H1 (cell line): ENCODE results near the gene EPG5. TPM values are rescaled to one million over a fixed set of nuclear protein-coding genes. Genes with fewer than 3 reads are reported as not detected.

Source experiments
- ASH2L ChIP-seq: fragments of 200-600, 300-600 bp; sonication (generic); IDR thresholded peaks from one replicate; pipeline ENCODE4 v1.7.1; 2017; ENCODE audit warnings: low read length
- CHD7 ChIP-seq: fragments of 300-600 bp; sonication (generic); IDR thresholded peaks from 2 replicates; pipeline ENCODE4 v1.7.1; 2012; ENCODE audit warnings: low read length, moderate library complexity, mild to moderate bottlenecking, inconsistent platforms; ENCODE audit not compliant: insufficient replicate concordance
- EGR1 ChIP-seq: IDR thresholded peaks from 2 replicates; pipeline ENCODE4 v1.6.1; 2011; ENCODE audit warnings: low read depth, low read length, borderline replicate concordance
- EZH2 ChIP-seq: fragments of 200-600 bp; sonication (generic); IDR thresholded peaks from 2 replicates; pipeline ENCODE4 v1.7.1; 2012; ENCODE audit warnings: low read depth, mild to moderate bottlenecking, moderate library complexity, low read length, inconsistent platforms; ENCODE audit not compliant: severe bottlenecking
- JUN ChIP-seq: IDR thresholded peaks from 2 replicates; pipeline ENCODE4 v1.6.1; 2011; ENCODE audit warnings: low read depth, mild to moderate bottlenecking, improper control_type of control experiment, low read length
- NANOG ChIP-seq: IDR thresholded peaks from 2 replicates; pipeline ENCODE4 v1.6.1; 2011; ENCODE audit warnings: low read length, low read depth, mild to moderate bottlenecking, inconsistent platforms; ENCODE audit not compliant: insufficient read depth, poor library complexity, severe bottlenecking
- NRF1 ChIP-seq: IDR thresholded peaks from 2 replicates; pipeline ENCODE4 v1.6.1; 2011; ENCODE audit warnings: mild to moderate bottlenecking, low read depth, low read length, improper control_type of control experiment
- RXRA ChIP-seq: IDR thresholded peaks from 2 replicates; pipeline ENCODE4 v1.6.1; 2011; ENCODE audit warnings: low read depth, mild to moderate bottlenecking, low read length, moderate library complexity; ENCODE audit not compliant: insufficient read depth
- SIN3A ChIP-seq, 2 experiments: IDR thresholded peaks in 1 of 2; conservative IDR thresholded peaks in 1 of 2; 2 replicates each; pipeline ENCODE4 v1.6.1; 2011 to 2012; ENCODE audit warnings: low read length in 2 of 2, improper control_type of control experiment in 1 of 2, low read depth in 1 of 2, mild to moderate bottlenecking in 1 of 2
- SP4 ChIP-seq: IDR thresholded peaks from 2 replicates; pipeline ENCODE4 v1.6.1; 2012; ENCODE audit warnings: low read length, inconsistent platforms
- SRF ChIP-seq: IDR thresholded peaks from 2 replicates; pipeline ENCODE4 v1.6.1; 2011; ENCODE audit warnings: mild to moderate bottlenecking, low read depth, low read length, moderate library complexity
- TBP ChIP-seq: IDR thresholded peaks from 2 replicates; pipeline ENCODE4 v1.6.1; 2011; ENCODE audit warnings: low read depth, low read length, improper control_type of control experiment
- YY1 ChIP-seq: IDR thresholded peaks from 2 replicates; pipeline ENCODE4 v1.6.1; 2011; ENCODE audit warnings: low read depth, mild to moderate bottlenecking, low read length
- polyA plus RNA-seq, 7 experiments: library from polyadenylated mRNA; depleted of rRNA in 3 of 7; stranded (reverse) in 5 of 7; unstranded in 2 of 7; fragments of >200 nt in 5 of 7; fragments of 200-250 nt in 2 of 7; gene quantifications; 1 replicate in 5 of 7; 2 replicates in 1 of 7; 4 replicates in 1 of 7; pipeline versions ENCODE4 v1.2.1 to v1.2.3, GENCODE V29; 2011 to 2013; ENCODE audit warnings: missing spikeins in 2 of 7, mixed read lengths in 2 of 7
- total RNA-seq: library from RNA; stranded (reverse); fragmentation: NEBNext Ultra II Directional; extraction: Animal tissue kit (Norgen Biotek cat#: 25700); gene quantifications from 2 replicates; pipeline ENCODE4 v1.2.1, GENCODE V29; 2021

Gene EPG5
- total and polyA plus RNA-seq, 2 of the 8 experiments (the other 6 are each of a cell fraction or from before 2014, with no cell fraction given): 14.1 to 18.3 TPM

- TF ChIP-seq CHD7 (no peak), NANOG (no peak), SP4 (no peak), SIN3A (conservative IDR thresholded peaks at IDR 0.05 in 1 of 2, IDR thresholded peaks at IDR 0.05 in 1 of 2; ENCODE audit: low read depth in 1 of 2, low read length in 2 of 2) (no peak), JUN (no peak), EGR1 (no peak), RXRA (no peak), ASH2L (no peak), EZH2 (no peak), TBP (no peak), NRF1 (no peak), YY1 (no peak), SRF (no peak)
Observed at GRCh38 chr18:45844938-45845337, 122.2 kb downstream of the EPG5 start (continued).
